Superior temporal gyrus (tissue), 1 donor: ENCODE results near the gene RGS5.
"Not testable (repeated sequence)": the region's sequence is repeated elsewhere in the genome, so short reads cannot be mapped to it uniquely, and the experiment has no call there.

Experiments used
- DNase-seq: peaks from one replicate; pipeline ENCODE4 v3.0.0-alpha.2; 2016; ENCODE audit errors: extremely low spot score

RGS5 gene, protein sequence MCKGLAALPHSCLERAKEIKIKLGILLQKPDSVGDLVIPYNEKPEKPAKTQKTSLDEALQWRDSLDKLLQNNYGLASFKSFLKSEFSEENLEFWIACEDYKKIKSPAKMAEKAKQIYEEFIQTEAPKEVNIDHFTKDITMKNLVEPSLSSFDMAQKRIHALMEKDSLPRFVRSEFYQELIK

DNA sequence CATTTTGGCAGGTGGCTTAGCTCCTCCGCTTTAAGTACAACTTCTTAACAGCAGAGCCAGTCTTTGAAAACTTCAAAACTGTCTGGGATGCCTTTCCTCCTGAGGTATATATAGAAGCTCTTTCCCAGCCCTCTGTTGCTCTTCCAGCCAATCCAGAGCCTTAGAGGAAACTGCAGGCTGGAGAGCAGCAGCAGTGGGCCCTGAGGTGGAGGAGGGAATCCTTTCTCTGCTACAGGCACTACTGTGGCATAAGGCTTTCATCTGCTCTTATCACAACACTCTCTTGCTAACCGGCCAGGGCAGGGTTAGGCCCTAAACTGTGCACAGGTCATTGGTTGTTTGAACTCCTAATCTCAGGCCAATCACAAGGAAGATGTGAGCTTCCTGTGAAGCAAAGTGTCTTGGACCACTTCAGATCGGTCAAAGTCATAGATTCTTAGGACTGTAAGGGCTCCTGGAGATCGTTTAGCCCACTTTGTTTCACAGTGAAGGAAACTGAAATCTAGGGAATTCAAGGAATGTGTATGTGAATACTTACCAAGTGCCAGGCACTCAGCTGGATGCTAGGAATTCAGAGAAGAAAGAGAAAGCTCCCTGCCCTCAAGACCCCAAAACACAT, at the start of gene RGS5:
Gene RGS5, minus strand, starts transcription at position 84 of the 619 bp plus-strand sequence. Its CDS starts 81 bp downstream, at position 3.
- no peak for DNase-seq

DNA sequence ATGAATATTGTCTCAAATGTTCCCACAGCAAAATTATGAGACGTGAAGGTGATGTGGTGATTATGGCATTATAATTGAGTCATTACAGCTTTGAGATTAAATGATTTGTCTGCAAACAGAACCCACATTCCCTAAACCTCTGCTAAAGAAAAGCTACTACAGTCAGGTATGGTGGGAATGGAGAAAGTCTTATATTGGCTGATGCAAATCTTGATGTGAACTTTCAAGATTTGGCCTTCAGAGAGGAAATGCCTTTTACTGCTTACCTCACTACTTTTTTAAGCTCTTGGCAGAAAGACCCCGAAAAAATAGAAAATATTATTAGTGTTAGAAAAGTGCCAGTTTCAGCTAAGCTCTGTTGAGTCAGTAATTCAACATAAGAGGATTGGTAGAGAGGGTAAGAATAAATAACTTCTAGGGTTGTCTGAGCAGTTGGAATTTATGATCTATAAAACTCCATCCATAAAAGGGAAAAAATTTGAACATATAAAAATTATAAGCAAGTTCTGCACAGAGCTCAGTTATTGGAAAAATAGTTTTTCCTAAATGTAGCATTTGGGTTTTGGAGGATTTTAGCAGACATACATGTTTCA, 47.8 kb upstream of the RGS5 start:
- no peak for DNase-seq

DNA sequence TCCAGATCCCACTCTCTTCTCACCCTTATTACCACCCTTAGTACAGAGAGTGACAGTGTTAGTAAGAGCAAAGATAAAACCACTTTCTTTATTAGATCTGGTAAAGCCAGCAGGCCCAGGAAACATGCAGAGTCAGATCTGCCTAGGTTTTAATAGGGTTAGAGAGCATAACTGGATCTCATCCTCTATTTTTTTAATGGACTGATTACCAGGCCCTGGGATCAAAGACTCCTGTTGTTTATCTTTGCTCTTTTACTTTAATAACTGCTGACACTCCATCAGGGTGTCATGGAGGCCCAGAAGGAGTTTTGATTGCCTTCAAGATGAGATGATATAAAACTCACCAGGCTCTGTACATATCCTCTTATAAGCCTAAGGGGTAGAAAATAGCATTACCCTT, 45.3 kb upstream of the RGS5 start:
- DNase-seq: no peak

DNA sequence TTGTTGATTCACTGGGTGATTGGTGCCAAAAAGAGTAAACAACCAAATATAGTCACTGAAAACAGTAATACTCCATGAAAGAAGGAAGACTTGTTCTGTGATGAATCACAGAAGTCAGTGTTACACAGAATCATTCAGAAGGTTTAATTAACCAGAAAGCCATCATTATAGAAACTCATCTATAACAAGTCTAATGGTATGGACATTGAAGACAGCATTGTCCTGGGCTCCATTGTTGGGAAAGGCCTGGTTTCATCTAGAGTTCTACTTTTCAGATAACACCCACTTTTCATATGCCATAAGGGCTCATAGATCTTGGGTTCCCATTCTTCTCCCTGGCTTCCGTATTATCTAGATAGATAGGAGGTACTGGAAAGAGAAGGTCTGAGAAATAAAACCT, 41.9 kb upstream of the RGS5 start:
- DNase-seq: not testable (repeated sequence)

DNA sequence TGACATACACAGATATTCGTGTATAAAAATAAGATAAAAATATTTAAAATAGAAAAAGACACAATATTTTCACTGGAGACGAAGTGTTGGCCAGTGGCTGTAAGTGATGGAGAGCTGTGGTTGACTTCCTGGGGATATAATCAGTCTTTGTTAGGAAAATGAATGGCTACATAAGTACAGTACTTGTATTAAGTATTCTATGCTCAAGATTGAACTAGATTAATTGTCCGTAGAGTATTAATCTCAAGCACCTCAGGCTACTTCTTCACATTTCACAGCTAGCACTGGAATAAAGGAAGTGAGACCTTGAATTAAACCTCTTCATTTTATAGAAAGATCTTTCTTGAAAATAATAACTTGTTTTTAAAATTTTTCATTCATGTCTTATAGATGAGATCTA, 39.0 kb upstream of the RGS5 start:
- DNase-seq: no peak

GRCh38 chr1:163240705-163241104, 38.0 kb upstream of the RGS5 start:
- no peak for DNase-seq

DNA sequence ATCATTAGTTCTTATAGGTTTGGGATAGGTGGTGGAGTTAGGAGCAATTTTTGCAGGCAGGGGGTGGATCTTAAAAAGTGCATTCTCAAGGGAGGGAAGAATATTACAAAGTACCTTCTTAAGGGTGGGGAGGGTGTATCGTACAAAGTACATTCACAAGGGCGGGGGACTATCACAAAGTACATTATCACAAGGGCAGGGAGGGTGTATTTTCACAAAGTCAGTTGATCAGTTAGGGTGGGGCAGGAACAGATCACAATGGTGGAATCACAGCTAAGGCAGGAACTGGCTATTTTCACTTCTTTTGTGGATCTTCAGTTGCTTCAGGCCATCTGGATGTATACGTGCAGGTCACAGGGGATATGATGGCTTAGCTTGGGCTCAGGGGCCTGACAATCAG, 30.9 kb upstream of the RGS5 start:
- not testable (repeated sequence) for DNase-seq

- DNase-seq: no peak
Observed at GRCh38 chr1:163231385-163231784, 28.7 kb upstream of the RGS5 start.

DNA sequence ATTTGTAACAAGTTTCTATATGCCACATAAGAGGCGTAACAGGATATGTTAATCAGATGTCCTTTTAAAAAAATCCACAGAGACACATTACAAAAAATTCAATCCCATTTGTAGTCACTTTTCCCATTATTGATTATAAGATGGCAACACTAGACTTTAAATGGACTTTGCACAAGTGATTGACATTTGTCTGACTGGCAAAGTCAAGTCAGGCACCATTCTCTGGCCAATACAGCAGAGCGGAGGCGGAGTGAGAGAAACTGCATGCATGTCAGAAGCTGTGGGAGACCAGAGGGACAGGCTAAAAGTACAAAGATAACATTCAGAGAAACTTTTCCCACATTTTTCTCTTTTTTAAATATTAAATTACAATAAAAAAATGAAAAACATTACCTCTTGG, 28.1 kb upstream of the RGS5 start:
- DNase-seq: no peak

- DNase-seq: not testable (repeated sequence)
Observed at GRCh38 chr1:163228271-163228670, 25.6 kb upstream of the RGS5 start.

DNA sequence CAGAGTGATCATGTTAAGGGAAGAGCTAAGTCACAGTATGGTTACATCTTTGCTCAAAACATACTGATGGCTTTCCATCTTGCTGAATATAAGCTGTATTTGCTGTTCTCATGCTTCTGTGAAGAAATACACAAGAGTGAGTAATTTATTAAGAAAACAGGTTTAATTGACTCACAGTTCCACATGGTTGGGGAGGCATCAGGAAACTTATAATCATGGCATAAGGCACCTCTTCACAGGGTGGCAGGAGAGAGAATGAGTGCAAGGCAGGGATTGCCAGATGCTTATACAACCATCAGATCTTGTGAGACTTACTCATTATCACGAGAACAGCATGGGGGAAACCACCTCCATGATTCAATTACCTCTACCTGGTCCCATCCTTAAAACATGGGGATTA, 24.4 kb upstream of the RGS5 start:
- DNase-seq: no peak

DNA sequence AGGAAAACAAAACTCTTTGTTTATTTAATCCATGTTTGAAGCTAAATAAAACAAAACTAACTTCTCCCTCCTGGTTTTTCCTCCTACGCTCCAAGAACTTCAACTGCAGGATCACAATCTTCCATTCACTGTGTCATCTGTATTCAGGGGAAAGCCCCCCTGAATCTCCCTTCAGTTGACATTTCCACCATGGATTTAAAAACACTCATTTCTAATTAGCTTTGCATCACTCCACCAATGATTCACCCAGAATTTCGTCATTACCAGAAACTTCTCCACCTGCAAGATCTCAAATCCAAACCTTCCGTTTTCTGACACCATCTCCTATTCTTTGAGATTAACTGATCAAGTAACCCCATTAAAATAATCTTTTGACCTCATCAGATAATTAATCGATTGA, 10.9 kb upstream of the RGS5 start:
- DNase-seq: no peak

DNA sequence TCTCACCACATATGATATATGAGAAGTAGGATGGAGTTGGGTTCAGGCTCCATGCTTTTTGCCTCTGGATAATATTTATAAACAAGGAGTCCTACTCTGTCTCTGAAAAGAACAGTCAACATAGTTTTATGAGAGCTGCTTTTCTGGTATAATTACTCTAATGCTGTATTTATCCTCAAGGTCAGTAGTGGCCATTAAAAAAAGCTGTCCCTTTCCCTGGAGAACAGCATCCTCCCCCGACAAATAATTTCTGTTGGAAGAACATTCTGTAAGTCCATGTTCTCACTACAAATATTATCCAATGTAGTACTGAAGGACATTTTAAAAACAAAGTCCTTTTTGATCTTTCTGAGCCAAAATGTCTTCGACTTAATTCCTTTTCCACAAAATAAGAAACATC, 9.0 kb upstream of the RGS5 start:
- DNase-seq: no peak

- no peak for DNase-seq
Observed at GRCh38 chr1:163205513-163205912, 2.8 kb upstream of the RGS5 start.

DNA sequence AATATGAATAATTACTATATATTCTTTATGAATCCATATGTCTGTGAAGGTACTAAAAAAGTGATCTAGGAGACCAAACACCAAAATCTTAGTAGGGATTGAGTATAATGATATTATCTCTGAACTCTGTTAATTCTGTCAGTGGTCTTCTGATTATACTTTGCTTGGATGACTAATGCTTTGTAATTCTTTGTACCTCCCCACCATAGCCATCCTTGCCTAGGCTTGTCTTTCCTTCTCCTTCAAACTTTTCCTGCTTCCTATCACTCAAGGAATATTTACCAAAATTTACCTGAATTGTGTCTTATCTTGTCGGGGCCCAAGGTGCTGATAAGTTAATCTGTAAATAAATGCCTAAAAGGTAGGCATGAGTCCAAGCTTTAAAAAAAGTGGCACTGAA, 845 bp upstream of the RGS5 start:
- DNase-seq: no peak

GRCh38 chr1:163201906-163202305, 810 bp downstream of the RGS5 start:
- DNase-seq: no peak

GRCh38 chr1:163197022-163197421, 5.7 kb downstream of the RGS5 start:
- DNase-seq: no peak

- no peak for DNase-seq
Observed at GRCh38 chr1:163196449-163196787, 6.3 kb downstream of the RGS5 start.

DNA sequence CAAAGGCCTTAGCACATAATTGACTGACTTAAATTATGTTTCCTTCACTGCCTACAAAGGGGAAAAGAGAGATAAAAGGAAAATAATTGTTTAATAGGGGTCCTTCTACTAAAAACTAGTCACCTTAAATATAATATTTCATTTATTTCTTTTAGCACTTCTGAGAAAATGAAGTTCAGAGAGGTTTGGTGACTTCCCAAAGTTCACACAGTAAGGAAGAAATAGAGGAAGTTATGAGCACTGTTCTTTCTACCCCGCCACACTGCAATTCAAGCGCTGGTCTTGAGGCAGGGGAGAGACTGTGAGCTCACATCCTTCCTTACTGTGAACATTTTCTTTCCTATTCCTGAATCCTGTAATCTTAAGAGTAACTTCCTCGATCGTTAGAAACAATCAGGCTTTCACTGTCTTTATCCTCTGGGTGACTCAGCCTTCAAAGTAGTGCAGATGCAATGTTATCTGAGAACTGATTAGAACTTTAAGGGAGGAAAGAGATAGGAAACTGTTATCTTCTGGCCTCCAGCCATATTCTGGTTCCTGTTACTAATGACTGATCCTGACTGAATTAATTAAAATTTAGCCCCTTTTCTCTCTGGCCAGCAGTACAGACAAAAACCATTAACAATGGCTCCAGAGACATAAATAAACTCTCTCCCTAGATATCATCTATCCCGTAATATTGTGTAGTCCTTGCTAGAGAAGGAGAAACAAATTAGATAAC, 6.8 kb downstream of the RGS5 start:
- no peak for DNase-seq

- DNase-seq: no peak
Observed at GRCh38 chr1:163191301-163191700, 11.4 kb downstream of the RGS5 start.

- DNase-seq: no peak
Observed at GRCh38 chr1:163188947-163189346, 13.8 kb downstream of the RGS5 start.

- DNase-seq: no peak
Observed at GRCh38 chr1:163187849-163188248, 14.9 kb downstream of the RGS5 start.

GRCh38 chr1:163186862-163187261, 15.9 kb downstream of the RGS5 start:
- DNase-seq: no peak
